Measurements from ENCODE around the gene SEM1. TPM values are rescaled to one million over a fixed set of nuclear protein-coding genes. Genes with fewer than 3 reads are reported as not detected.

The SEM1 gene
- total RNA-seq, 1 donor from 2014 or later = 73.5 TPM

DNA sequence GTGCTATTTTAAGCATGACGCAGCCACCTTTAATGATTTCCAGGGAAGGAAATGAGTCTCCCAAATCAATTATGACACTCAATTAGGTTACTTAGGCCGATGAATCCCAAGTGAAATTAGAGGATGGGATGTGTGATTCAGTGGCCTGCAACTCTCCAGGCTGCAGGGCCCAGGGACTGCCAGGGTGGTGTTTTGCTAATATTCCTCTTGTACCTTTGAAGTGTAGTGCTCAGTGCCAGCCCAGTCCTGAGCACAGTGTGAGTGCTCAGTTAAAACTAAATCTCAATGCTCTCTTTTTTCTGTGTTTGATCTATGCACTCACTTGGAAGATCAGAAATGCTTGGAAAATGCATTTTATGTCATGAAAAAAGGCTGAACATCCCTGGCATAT is 51.6 kb downstream of the SEM1 start:
- no peak overlapping the region for H3K27ac Mint-ChIP-seq
- H3K9me3 Mint-ChIP-seq = peaks cover 5% of the 10 kb centered on the region
- peaks cover 7% of the 10 kb centered on the region for H3K4me1 Mint-ChIP-seq
- no peaks in the 10 kb centered on the region for H3K27me3 Mint-ChIP-seq (ENCODE audit: low read depth)
- TF ChIP-seq, protein P1, sequence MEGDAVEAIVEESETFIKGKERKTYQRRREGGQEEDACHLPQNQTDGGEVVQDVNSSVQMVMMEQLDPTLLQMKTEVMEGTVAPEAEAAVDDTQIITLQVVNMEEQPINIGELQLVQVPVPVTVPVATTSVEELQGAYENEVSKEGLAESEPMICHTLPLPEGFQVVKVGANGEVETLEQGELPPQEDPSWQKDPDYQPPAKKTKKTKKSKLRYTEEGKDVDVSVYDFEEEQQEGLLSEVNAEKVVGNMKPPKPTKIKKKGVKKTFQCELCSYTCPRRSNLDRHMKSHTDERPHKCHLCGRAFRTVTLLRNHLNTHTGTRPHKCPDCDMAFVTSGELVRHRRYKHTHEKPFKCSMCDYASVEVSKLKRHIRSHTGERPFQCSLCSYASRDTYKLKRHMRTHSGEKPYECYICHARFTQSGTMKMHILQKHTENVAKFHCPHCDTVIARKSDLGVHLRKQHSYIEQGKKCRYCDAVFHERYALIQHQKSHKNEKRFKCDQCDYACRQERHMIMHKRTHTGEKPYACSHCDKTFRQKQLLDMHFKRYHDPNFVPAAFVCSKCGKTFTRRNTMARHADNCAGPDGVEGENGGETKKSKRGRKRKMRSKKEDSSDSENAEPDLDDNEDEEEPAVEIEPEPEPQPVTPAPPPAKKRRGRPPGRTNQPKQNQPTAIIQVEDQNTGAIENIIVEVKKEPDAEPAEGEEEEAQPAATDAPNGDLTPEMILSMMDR (IDR thresholded peaks at IDR 0.05; ENCODE audit: unreplicated experiment) = no peak
- H3K36me3 Mint-ChIP-seq = peaks cover 3% of the 10 kb centered on the region
- no peak overlapping the region for H3K4me3 Mint-ChIP-seq
- no peak for DNase-seq (ENCODE audit: low spot score in 2 of 2, unreplicated experiment in 2 of 2)

DNA sequence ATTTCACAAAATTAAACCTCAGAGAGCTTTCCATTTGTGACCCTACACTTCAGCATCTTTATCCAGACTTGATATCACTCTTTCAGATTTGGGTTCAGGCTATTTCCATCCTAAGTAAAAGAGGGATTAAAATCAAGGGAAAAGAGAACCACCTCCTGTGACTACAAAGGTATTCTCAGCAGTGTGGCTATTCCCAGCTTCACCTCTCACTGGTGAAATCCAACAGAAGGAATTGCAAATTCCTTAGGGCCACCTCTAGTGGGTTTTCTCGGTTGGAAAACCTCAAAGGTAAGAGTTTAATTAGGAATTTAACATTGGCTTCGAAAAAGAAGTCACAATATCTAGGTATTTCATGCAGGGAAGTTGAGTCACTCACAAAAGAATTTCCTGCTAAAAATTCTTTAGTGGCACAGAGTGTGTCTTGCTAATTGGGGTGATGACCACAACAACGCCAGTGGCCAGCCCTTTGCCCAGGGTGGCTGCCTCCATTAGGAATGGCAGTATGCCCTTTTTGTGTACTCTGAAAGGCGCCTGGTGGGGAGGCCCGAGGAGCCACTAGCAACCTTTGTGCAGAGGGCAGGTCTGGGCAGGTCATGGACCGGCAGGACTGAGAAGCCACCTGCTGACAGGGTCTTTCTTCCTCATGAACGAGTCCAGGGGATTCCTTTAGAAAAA is 52.2 kb downstream of the SEM1 start:
- Mint-ChIP-seq H3K9me3 (peaks cover 9% of the 10 kb centered on the region), H3K36me3 (peaks cover 8% of the 10 kb centered on the region), H3K27ac (no peak overlapping the region), H3K27me3 (ENCODE audit: low read depth) (no peaks in the 10 kb centered on the region), H3K4me1 (peaks cover 6% of the 10 kb centered on the region), H3K4me3 (no peak overlapping the region)
- TF ChIP-seq, protein P1 (IDR thresholded peaks at IDR 0.05; ENCODE audit: unreplicated experiment) = no peak
- DNase-seq (ENCODE audit: low spot score in 2 of 2, unreplicated experiment in 2 of 2) = no peak

DNA sequence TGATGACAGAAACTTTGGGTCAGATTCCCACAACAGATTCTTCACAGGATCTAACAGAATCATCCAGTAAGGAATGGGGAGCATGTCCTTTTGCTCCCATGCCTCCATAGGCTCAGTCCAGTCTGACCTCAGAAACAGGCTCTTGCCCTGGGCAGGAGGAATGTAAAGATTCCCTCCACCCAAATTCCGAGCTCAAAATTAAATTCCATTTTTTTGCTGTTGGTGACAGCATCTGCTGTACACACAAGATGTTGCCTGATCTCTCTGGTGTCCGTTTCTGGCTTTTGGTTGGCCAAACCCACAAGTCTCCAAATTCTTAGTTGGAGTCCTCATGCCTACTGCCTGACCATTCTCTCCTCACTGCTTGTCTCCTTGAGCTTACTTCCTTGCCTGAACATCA is 53.7 kb downstream of the SEM1 start:
- DNase-seq (ENCODE audit: low spot score in 2 of 2, unreplicated experiment in 2 of 2) = no peak
- Mint-ChIP-seq H3K36me3 (peaks cover 10% of the 10 kb centered on the region), H3K27me3 (ENCODE audit: low read depth) (no peaks in the 10 kb centered on the region), H3K4me3 (no peak overlapping the region), H3K27ac (no peak overlapping the region), H3K4me1 (peaks cover 6% of the 10 kb centered on the region), H3K9me3 (peaks cover 17% of the 10 kb centered on the region)
- TF ChIP-seq, protein P1 (IDR thresholded peaks at IDR 0.05; ENCODE audit: unreplicated experiment) = no peak

DNA sequence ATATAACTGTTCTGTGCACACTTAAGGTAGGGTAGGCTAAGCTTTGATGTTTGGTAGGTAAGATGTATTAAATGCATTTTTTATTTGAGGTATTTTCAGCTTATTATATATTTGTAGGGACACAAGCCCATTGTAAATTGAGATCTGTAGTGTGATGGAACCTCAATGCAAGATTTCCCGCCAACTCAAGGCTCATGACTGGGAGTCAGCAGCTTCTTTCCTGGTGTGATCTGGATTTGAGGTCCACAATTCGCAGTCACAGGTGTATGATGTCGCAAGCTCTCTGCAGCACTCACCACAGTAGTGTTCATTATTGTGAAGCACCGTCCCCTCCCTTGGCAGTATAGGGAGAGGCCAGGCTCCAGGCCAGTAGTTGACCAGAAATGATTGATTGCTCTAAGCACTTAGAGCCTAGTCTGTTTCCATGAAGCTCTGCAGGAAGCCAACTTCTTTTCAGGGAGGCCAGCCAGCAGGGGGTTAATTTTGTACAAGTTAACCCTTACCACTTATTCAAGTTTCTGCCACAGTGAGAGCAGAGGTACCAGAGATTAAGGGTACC is 54.9 kb downstream of the SEM1 start:
- H3K36me3 Mint-ChIP-seq = peaks cover 10% of the 10 kb centered on the region
- no peak overlapping the region for H3K27ac Mint-ChIP-seq
- H3K4me1 Mint-ChIP-seq = peaks cover 7% of the 10 kb centered on the region
- DNase-seq (ENCODE audit: low spot score in 2 of 2, unreplicated experiment in 2 of 2) = no peak
- H3K27me3 Mint-ChIP-seq (ENCODE audit: low read depth) = no peaks in the 10 kb centered on the region
- peaks cover 17% of the 10 kb centered on the region for H3K9me3 Mint-ChIP-seq
- H3K4me3 Mint-ChIP-seq = no peak overlapping the region
- TF ChIP-seq, protein P1 (IDR thresholded peaks at IDR 0.05; ENCODE audit: unreplicated experiment) = no peak

DNA sequence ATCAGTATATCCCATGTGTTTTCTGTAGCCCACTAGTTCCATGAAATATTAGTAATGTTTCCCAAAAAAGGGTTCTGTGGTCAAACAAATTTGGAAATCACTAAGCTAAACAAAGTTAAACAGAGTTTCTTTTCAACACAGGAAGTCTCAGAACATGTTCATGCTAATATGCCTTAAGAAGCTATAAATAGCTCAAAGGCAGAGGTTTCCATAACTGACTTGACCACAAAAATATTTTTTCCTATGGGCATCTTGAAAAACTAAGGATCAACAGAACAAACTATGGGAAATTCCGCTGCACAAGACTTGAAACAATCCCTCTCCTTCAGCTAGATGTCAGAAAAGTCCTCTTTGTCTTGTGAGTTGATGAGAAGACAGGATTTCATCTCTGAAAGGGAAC is 59.7 kb downstream of the SEM1 start:
- TF ChIP-seq, protein P1 (IDR thresholded peaks at IDR 0.05; ENCODE audit: unreplicated experiment) = no peak
- H3K4me3 Mint-ChIP-seq = no peak overlapping the region
- H3K4me1 Mint-ChIP-seq = peaks cover 1% of the 10 kb centered on the region
- no peaks in the 10 kb centered on the region for H3K27me3 Mint-ChIP-seq (ENCODE audit: low read depth)
- H3K36me3 Mint-ChIP-seq = peaks cover 10% of the 10 kb centered on the region
- no peak for DNase-seq (ENCODE audit: low spot score in 2 of 2, unreplicated experiment in 2 of 2)
- no peak overlapping the region for H3K27ac Mint-ChIP-seq
- H3K9me3 Mint-ChIP-seq = peaks cover 17% of the 10 kb centered on the region
